SIG-M5 treated with dmso at 0.1 percent for 504 hours (cell line): ENCODE results near the gene P2RY6.

ENCODE experiments used
- DNase-seq: peaks from one replicate; lab custom pipeline; 2025; ENCODE audit not compliant: unreplicated experiment; lab: John Stamatoyannopoulos, UW

Gene P2RY6

GRCh38 chr11:73275381-73275750 lies 3.2 kb downstream of the P2RY6 start:
- DNase-seq, result peak; percentile 15

GRCh38 chr11:73277467-73277866 lies 5.3 kb downstream of the P2RY6 start:
- DNase-seq, result no peak

GRCh38 chr11:73280626-73281025 lies 8.5 kb downstream of the P2RY6 start:
- DNase-seq, result no peak

- DNase-seq, result no peak
These were observed 9.1 kb downstream of the P2RY6 start for GRCh38 chr11:73281201-73281741.

GRCh38 chr11:73281796-73282660 lies 9.9 kb downstream of the P2RY6 start:
- DNase-seq, result no peak

- no peak for DNase-seq
These were observed 11.3 kb downstream of the P2RY6 start for GRCh38 chr11:73283276-73284000.

- no peak for DNase-seq
These were observed 12.0 kb downstream of the P2RY6 start for GRCh38 chr11:73284106-73284505.

- DNase-seq, result no peak
These were observed 13.6 kb downstream of the P2RY6 start for GRCh38 chr11:73285721-73286120.

- DNase-seq, result no peak
These were observed 14.2 kb downstream of the P2RY6 start for GRCh38 chr11:73286240-73286810.

GRCh38 chr11:73287400-73288101 lies 15.4 kb downstream of the P2RY6 start:
- DNase-seq, result no peak

- peak; percentile 76 for DNase-seq
These were observed 16.2 kb downstream of the P2RY6 start for GRCh38 chr11:73288192-73288872.

- peak; percentile 71 for DNase-seq
These were observed 17.0 kb downstream of the P2RY6 start for GRCh38 chr11:73288873-73289707.

- DNase-seq, result no peak
These were observed 18.4 kb downstream of the P2RY6 start for GRCh38 chr11:73290536-73290935.

- DNase-seq, result no peak
These were observed 19.1 kb downstream of the P2RY6 start for GRCh38 chr11:73291196-73291595.

GRCh38 chr11:73291781-73292524 lies 19.8 kb downstream of the P2RY6 start:
- no peak for DNase-seq

GRCh38 chr11:73292525-73292894 lies 20.4 kb downstream of the P2RY6 start:
- no peak for DNase-seq

GRCh38 chr11:73293356-73293936 lies 21.3 kb downstream of the P2RY6 start:
- DNase-seq, result no peak

GRCh38 chr11:73294604-73295003 lies 22.5 kb downstream of the P2RY6 start:
- DNase-seq, result no peak
